T-cell (primary cell): Measurements from ENCODE around the gene TMEM123. TPM values are rescaled to one million over a fixed set of nuclear protein-coding genes. Genes with fewer than 3 reads are reported as not detected.

Experiments
- ATAC-seq, 4 experiments: fragments of 200-7000 bp in 3 of 4; fragments of 150-1000 bp in 1 of 4; cut with Tn5 transposase; replicated peaks in 1 of 4; 1 replicate in 3 of 4; 2 replicates in 1 of 4; pipeline ENCODE4 v1.10.0; 2021; ENCODE audit warnings: moderate library complexity in 3 of 4, mild to moderate bottlenecking in 2 of 4, moderate number of reproducible peaks in 1 of 4
- CTCF ChIA-PET, 2 donors: fragments of 300-600 bp; sonication (Branson Sonifier 250); formaldehyde crosslinking; loops; one replicate each; lab custom pipeline; 2022; ENCODE audit warnings: antibody characterized with exemption in 2 of 2; lab: Charles Lee
- POLR2A ChIA-PET, 2 donors: fragments of 300-600 bp; sonication (Branson Sonifier 250); formaldehyde crosslinking; loops; one replicate each; lab custom pipeline; 2022; ENCODE audit warnings: antibody characterized with exemption in 2 of 2; lab: Charles Lee
- DNase-seq, 35 experiments: peaks; one replicate each; pipeline versions ENCODE4 v3.0.0 to v3.0.0-alpha.2; 2013 to 2023
- H3K27ac ChIP-seq: one replicate; pipeline ENCODE4 v1.5.1; 2013; ENCODE audit warnings: low read length
- H3K27me3 ChIP-seq, 2 experiments: replicated peaks in 1 of 2; 1 replicate in 1 of 2; 2 replicates in 1 of 2; pipeline versions ENCODE4 v1.6.1 to v1.7.0; 2013; ENCODE audit warnings: low read length in 1 of 2, mixed read lengths in 1 of 2; ENCODE audit not compliant: control insufficient read depth in 2 of 2, insufficient read depth in 2 of 2; ENCODE audit errors: extremely low read depth in 1 of 2
- H3K36me3 ChIP-seq, 2 donors: 1 replicate in 1 of 2; 2 replicates in 1 of 2; pipeline versions ENCODE4 v1.6.1 to v1.7.0; 2013; ENCODE audit warnings: low read length in 1 of 2; ENCODE audit not compliant: control insufficient read depth in 2 of 2, insufficient read depth in 1 of 2; ENCODE audit errors: extremely low read depth in 1 of 2
- H3K4me1 ChIP-seq, 2 experiments: 1 replicate in 1 of 2; 2 replicates in 1 of 2; pipeline versions ENCODE4 v1.6.1 to v1.7.0; 2013; ENCODE audit warnings: low read length in 2 of 2, mixed read lengths in 1 of 2; ENCODE audit not compliant: insufficient read depth in 2 of 2, control insufficient read depth in 1 of 2; ENCODE audit errors: extremely low read depth in 1 of 2
- H3K4me3 ChIP-seq, 2 donors: 1 replicate in 1 of 2; 2 replicates in 1 of 2; pipeline versions ENCODE4 v1.5.1 to v1.7.0; 2013; ENCODE audit warnings: mild to moderate bottlenecking in 2 of 2, low read length in 1 of 2, moderate library complexity in 1 of 2; ENCODE audit not compliant: control insufficient read depth in 1 of 2; ENCODE audit errors: extremely low read depth in 1 of 2
- H3K9me3 ChIP-seq: 2 replicates; pipeline ENCODE4 v1.7.0; 2013
- H3K27ac Mint-ChIP-seq, 2 donors: one replicate each; pipeline ENCODE4 v1.8.0; 2020 to 2021; ENCODE audit warnings: mild to moderate bottlenecking in 2 of 2, mixed read lengths in 2 of 2
- H3K27me3 Mint-ChIP-seq, 2 donors: one replicate each; pipeline ENCODE4 v1.8.0; 2021 to 2022; ENCODE audit warnings: mixed read lengths in 2 of 2
- H3K36me3 Mint-ChIP-seq: one replicate; pipeline ENCODE4 v1.8.0; 2021; ENCODE audit warnings: mixed read lengths
- H3K4me1 Mint-ChIP-seq, 3 donors: one replicate each; pipeline ENCODE4 v1.8.0; 2020 to 2022; ENCODE audit warnings: mixed read lengths in 3 of 3, mild to moderate bottlenecking in 1 of 3
- H3K4me3 Mint-ChIP-seq, 3 donors: one replicate each; pipeline ENCODE4 v1.8.0; 2020 to 2022; ENCODE audit warnings: mild to moderate bottlenecking in 3 of 3, mixed read lengths in 3 of 3, moderate library complexity in 3 of 3
- H3K9me3 Mint-ChIP-seq, 3 donors: one replicate each; pipeline ENCODE4 v1.8.0; 2020 to 2022; ENCODE audit warnings: mixed read lengths in 3 of 3
- whole genome bisulfite sequencing: methylation state at CpG from one replicate; pipeline ENCODE4 v1.1.5; 2013; ENCODE audit warnings: missing lambda C conversion rate; ENCODE audit not compliant: insufficient coverage; 5-methylcytosine and 5-hydroxymethylcytosine counted together
- total RNA-seq, 35 experiments: library from RNA in 6 of 35; stranded (reverse) in 6 of 35; fragments of 120-200 nt in 1 of 35; gene quantifications; one replicate each; pipeline versions ENCODE4 v1.2.1 to v1.2.4 and lab custom pipeline; 2013 to 2026

Gene TMEM123
- total RNA-seq, 5 donors from 2014 or later (not counting 1 experiment from before 2014, with no cell fraction given), result 361 to 469 (median 428) TPM

- Histone ChIP-seq H3K27me3 (no peaks in the 10 kb centered on the region), H3K4me3 (no peak overlapping the region), H3K27ac (no peak overlapping the region), H3K9me3 (no peaks in the 10 kb centered on the region), H3K36me3 (no peaks in the 10 kb centered on the region), H3K4me1 (peaks cover 51 to 60% of the 10 kb centered on the region in 2 experiments)
- peak overlapping the region; percentile 70 to 83 for H3K27ac Mint-ChIP-seq
- no CpG with 5 or more reads among the region's 3 CpGs for WGBS
- ChIA-PET CTCF (no interaction called here), POLR2A (no interaction called here)
- H3K36me3 Mint-ChIP-seq, result no peaks in the 10 kb centered on the region
- H3K4me1 Mint-ChIP-seq, result peaks cover 93 to 96% (median 94%) of the 10 kb centered on the region in 3 donors
- H3K4me3 Mint-ChIP-seq, result peak overlapping the region; percentile 42 to 61 (median 50)
- DNase-seq (peak in 30 of 35 experiments; percentile 16 to 68 (median 32)), ATAC-seq (peak; percentile 62 to 85 (median 84))
- H3K27me3 Mint-ChIP-seq, result no peaks in the 10 kb centered on the region
- H3K9me3 Mint-ChIP-seq, result no peaks in the 10 kb centered on the region
Measured at GRCh38 chr11:102470251-102470650, 17.7 kb upstream of the TMEM123 start.

DNA sequence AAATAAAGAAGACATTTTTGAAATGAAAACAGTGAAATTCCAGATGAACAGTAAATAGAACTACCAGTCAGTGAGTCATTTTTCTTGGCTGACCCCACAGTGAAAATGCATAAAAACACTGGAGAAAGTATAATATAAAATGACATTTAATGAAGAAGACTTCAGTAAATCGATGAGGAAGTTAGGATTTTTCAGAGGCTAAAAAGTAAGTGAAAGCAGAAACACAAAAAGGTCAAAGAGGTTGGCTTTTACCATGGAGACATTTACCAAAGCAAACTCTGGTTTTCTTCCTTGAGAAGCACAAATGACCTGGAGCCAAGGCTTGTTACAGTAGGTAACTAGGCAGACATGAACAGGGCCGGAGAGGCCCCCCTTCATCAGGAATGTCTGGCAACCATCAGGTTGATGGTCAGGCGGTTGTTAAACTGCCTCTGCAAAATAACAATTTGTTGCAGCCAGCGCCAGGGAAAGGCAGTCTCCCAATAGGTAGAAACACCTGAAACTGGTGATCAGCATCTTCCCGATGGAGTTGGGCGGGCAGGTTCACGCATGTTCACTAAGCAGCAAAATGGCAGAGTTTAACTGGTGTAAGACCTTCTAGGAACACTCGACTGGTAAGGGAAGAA lies 16.7 kb upstream of the TMEM123 start:
- no peaks in the 10 kb centered on the region for H3K9me3 Mint-ChIP-seq
- Histone ChIP-seq H3K27me3 (no peaks in the 10 kb centered on the region), H3K36me3 (no peaks in the 10 kb centered on the region), H3K27ac (no peak overlapping the region), H3K9me3 (no peaks in the 10 kb centered on the region), H3K4me1 (peaks cover 48 to 68% of the 10 kb centered on the region in 2 experiments), H3K4me3 (no peak overlapping the region)
- POLR2A ChIA-PET, result no interaction called here
- no peaks in the 10 kb centered on the region for H3K36me3 Mint-ChIP-seq
- ATAC-seq (no peak), DNase-seq (no peak)
- WGBS, result 96% methylated on average over 8 of the region's 8 CpGs
- H3K27me3 Mint-ChIP-seq, result no peaks in the 10 kb centered on the region
- H3K4me1 Mint-ChIP-seq, result peaks cover 97 to 100% (median 99%) of the 10 kb centered on the region in 3 donors
- CTCF ChIA-PET, result no interaction called here
- peak overlapping the region; percentile 3 to 70 for H3K27ac Mint-ChIP-seq
- peak overlapping the region in 1 of 3 donors; percentile 61 for H3K4me3 Mint-ChIP-seq

- H3K9me3 Mint-ChIP-seq, result no peaks in the 10 kb centered on the region
Measured at GRCh38 chr11:102468616-102469195, 16.1 kb upstream of the TMEM123 start.

DNA sequence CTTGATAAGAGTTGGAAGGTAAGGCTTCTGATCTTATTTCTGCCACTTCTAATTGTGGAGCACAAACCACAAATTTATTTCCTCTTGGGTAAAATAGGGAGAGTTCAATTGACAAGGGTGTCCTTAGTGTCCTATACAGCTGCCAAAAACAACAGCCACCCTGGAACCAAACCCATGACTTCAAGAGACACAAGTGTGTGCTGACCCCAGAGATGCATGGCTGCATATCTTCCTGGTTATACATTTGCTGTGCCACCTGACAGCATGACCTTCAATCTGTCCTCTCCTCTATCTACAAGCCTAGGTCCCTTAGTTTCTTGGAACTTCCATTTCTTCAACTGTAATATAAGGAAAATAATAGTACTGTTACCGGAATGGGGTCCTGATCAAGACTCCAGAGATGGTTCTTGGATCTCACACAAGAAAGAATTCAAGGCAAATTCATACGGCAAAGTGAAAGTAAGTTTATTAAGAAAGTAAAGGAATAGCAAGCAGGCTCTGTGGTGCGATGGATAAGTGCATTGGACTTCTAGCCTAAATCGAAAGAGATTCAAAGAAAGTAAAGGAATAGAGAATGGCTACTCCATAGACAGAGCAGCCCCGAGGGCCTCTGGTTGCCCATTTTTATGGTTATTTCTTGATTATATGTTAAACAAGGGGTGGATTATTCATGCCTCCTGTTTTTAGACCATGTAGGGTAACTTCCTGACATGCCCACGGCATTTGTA lies 15.5 kb upstream of the TMEM123 start:
- H3K4me1 ChIP-seq, result peaks cover 36 to 68% of the 10 kb centered on the region in 2 experiments

More at GRCh38 chr11:102468616-102469195, 16.1 kb upstream of the TMEM123 start:
- no peak for DNase-seq
- no peaks in the 10 kb centered on the region for H3K9me3 ChIP-seq
- H3K36me3 ChIP-seq, result no peaks in the 10 kb centered on the region
- Mint-ChIP-seq H3K4me3 (peak overlapping the region in 1 of 3 donors; percentile 61), H3K27me3 (no peaks in the 10 kb centered on the region), H3K4me1 (peaks cover 95 to 100% (median 98%) of the 10 kb centered on the region in 3 donors), H3K36me3 (no peaks in the 10 kb centered on the region), H3K27ac (peak overlapping the region in 1 of 2 donors; percentile 77)
- ChIA-PET CTCF (no interaction called here), POLR2A (no interaction called here)
- 100% methylated on average over 1 of the region's 6 CpGs for WGBS
- no peak overlapping the region for H3K4me3 ChIP-seq
- no peak for ATAC-seq
- H3K27me3 ChIP-seq, result no peaks in the 10 kb centered on the region
- peaks cover 42 to 68% of the 10 kb centered on the region in 2 experiments for H3K4me1 ChIP-seq
- no peak overlapping the region for H3K27ac ChIP-seq

DNA sequence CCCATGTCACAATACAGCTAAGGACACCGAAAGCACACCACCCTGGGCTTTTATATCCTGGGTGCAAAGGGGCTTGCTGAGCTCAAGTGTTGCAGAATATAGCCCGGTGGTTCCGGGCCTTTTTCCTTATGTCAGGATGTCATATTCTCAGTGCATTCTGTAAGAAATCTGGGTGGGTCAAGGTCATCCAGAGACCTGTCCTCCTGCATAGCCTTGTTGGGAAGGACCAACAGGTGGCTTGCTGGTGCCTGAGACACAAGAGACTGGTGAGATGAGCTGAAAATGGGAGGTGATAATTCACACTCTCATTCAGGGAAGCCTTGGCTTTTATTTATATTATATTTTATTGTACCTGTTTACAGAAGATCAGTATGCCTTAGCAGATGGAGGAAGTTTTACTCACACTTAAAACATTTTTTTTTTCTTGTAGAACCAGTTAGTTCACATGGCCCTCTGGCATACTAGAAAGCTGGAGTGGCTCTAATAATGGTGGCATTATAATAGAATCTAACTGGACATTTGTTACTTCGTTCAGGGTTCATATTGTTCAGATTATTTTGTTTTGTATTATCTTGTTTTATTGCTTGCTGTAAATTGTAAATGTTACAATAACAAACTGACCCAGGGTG lies 14.6 kb upstream of the TMEM123 start:
- peaks cover 30 to 73% of the 10 kb centered on the region in 2 experiments for H3K4me1 ChIP-seq
- CTCF ChIA-PET, result interaction anchor here (0.5 to 1.3 kb wide), 5 partner anchors 9 to 100 kb away, joined by 3 to 5 read pairs (median 3); no protein-coding TSS in a partner anchor
- no peaks in the 10 kb centered on the region for H3K27me3 Mint-ChIP-seq
- H3K36me3 ChIP-seq, result no peaks in the 10 kb centered on the region
- peak overlapping the region in 1 of 2 donors; percentile 77 for H3K27ac Mint-ChIP-seq
- DNase-seq (no peak), ATAC-seq (no peak)
- peak overlapping the region in 1 of 3 donors; percentile 53 for H3K4me3 Mint-ChIP-seq
- no peak overlapping the region for H3K27ac ChIP-seq
- POLR2A ChIA-PET, result interaction anchor here in 1 of 2 donors (0.6 kb wide), 1 partner anchor 74 kb away, joined by 3 read pairs; no protein-coding TSS in a partner anchor
- H3K4me3 ChIP-seq, result no peak overlapping the region
- H3K9me3 ChIP-seq, result no peaks in the 10 kb centered on the region
- no peaks in the 10 kb centered on the region for H3K36me3 Mint-ChIP-seq
- no peaks in the 10 kb centered on the region for H3K9me3 Mint-ChIP-seq
- H3K27me3 ChIP-seq, result no peaks in the 10 kb centered on the region
- H3K4me1 Mint-ChIP-seq, result peaks cover 88 to 99% (median 93%) of the 10 kb centered on the region in 3 donors
- 100% methylated on average over 2 of the region's 4 CpGs for WGBS

More for the DNA sequence above, 15.5 kb upstream of the TMEM123 start:
- no peak for DNase-seq
- Mint-ChIP-seq H3K36me3 (no peaks in the 10 kb centered on the region), H3K27ac (peak overlapping the region; percentile 58 to 77), H3K4me3 (peak overlapping the region; percentile 38 to 53 (median 52)), H3K4me1 (peaks cover 88 to 100% (median 94%) of the 10 kb centered on the region in 3 donors), H3K9me3 (no peaks in the 10 kb centered on the region), H3K27me3 (no peaks in the 10 kb centered on the region)
- CTCF ChIA-PET, result interaction anchor here in 1 of 2 donors (0.7 to 1.1 kb wide), 2 partner anchors 101 to 133 kb away, joined by 3 to 4 read pairs; no protein-coding TSS in a partner anchor
- H3K27me3 ChIP-seq, result no peaks in the 10 kb centered on the region
- H3K36me3 ChIP-seq, result no peaks in the 10 kb centered on the region
- H3K9me3 ChIP-seq, result no peaks in the 10 kb centered on the region
- ATAC-seq, result no peak
- H3K27ac ChIP-seq, result no peak overlapping the region
- POLR2A ChIA-PET, result no interaction called here
- H3K4me3 ChIP-seq, result no peak overlapping the region
- 94% methylated on average over 5 of the region's 6 CpGs for WGBS

- ChIA-PET CTCF (interaction anchor here (0.5 to 1.3 kb wide), 3 partner anchors 10 to 111 kb away, joined by 3 to 5 read pairs (median 3); no protein-coding TSS in a partner anchor), POLR2A (no interaction called here)
- no CpG with 5 or more reads among the region's 1 CpG for WGBS
- H3K4me1 Mint-ChIP-seq, result peaks cover 76 to 92% (median 80%) of the 10 kb centered on the region in 3 donors
- no peaks in the 10 kb centered on the region for H3K36me3 ChIP-seq
- no peaks in the 10 kb centered on the region for H3K9me3 ChIP-seq
- H3K4me1 ChIP-seq, result peaks cover 23 to 63% of the 10 kb centered on the region in 2 experiments
- DNase-seq (no peak), ATAC-seq (no peak)
- H3K27ac Mint-ChIP-seq, result peak overlapping the region; percentile 18 to 69
- no peaks in the 10 kb centered on the region for H3K27me3 ChIP-seq
- H3K4me3 ChIP-seq, result no peak overlapping the region
- no peaks in the 10 kb centered on the region for H3K9me3 Mint-ChIP-seq
- H3K27ac ChIP-seq, result no peak overlapping the region
- peak overlapping the region in 1 of 3 donors; percentile 33 for H3K4me3 Mint-ChIP-seq
- no peaks in the 10 kb centered on the region for H3K36me3 Mint-ChIP-seq
- H3K27me3 Mint-ChIP-seq, result no peaks in the 10 kb centered on the region
Measured at GRCh38 chr11:102465696-102466095, 13.1 kb upstream of the TMEM123 start.
